Amniotic stem cell (primary cell): ENCODE data around the gene HKDC1.
"Not testable (repeated sequence)": the region's sequence is repeated elsewhere in the genome, so short reads cannot be mapped to it uniquely, and the experiment has no call there.

Experiments
- DNase-seq: peaks from one replicate; lab custom pipeline; 2025; lab: John Stamatoyannopoulos, UW

Gene HKDC1, protein sequence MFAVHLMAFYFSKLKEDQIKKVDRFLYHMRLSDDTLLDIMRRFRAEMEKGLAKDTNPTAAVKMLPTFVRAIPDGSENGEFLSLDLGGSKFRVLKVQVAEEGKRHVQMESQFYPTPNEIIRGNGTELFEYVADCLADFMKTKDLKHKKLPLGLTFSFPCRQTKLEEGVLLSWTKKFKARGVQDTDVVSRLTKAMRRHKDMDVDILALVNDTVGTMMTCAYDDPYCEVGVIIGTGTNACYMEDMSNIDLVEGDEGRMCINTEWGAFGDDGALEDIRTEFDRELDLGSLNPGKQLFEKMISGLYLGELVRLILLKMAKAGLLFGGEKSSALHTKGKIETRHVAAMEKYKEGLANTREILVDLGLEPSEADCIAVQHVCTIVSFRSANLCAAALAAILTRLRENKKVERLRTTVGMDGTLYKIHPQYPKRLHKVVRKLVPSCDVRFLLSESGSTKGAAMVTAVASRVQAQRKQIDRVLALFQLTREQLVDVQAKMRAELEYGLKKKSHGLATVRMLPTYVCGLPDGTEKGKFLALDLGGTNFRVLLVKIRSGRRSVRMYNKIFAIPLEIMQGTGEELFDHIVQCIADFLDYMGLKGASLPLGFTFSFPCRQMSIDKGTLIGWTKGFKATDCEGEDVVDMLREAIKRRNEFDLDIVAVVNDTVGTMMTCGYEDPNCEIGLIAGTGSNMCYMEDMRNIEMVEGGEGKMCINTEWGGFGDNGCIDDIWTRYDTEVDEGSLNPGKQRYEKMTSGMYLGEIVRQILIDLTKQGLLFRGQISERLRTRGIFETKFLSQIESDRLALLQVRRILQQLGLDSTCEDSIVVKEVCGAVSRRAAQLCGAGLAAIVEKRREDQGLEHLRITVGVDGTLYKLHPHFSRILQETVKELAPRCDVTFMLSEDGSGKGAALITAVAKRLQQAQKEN

DNA sequence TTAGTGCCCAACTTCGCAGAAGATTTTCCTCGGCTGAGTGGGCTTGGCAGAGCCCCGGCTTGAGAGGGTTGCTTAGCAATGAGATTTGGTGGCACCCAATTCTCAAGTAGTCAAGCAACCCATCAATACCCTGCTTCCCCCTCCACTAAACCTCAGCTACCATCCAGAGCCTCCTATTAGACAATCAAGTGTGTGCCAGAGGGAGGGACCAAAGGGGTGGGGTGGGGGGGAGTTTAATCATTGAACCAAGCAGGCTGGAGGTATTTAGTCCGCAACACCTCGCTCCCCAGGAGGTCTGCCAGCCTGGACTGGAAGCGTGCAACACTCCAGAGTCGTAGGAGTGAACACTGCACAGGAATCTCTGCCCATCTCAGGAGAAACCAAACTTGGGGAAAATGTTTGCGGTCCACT is at the start of gene HKDC1:
Gene HKDC1 (plus strand): TSS at position 292 of the 411 bp plus-strand sequence. CDS start 104 bp downstream, at position 396.
- no peak for DNase-seq

GRCh38 chr10:69172241-69172982 is 47.7 kb upstream of the HKDC1 start:
- DNase-seq, result no peak

- not testable (repeated sequence) for DNase-seq
These were observed 44.8 kb upstream of the HKDC1 start for GRCh38 chr10:69175326-69175725.

DNA sequence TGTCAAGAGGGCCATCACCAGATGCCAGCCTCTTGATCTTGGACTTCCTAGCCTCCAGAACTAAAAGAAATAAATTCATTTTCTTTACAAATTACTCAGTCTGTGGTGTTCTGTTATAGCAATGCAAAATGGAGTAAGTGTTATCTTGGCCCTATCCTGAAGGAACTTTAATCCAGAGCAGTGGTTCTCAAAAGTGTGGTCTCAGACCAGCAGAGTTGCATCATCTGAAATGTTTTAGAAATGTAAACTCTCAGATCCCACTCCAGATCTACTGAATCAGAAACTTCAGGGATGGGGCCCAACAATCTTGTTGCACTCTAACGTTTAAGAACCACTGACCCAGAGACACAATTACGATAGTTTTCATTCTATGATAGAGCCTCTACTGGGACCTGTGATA is 43.3 kb upstream of the HKDC1 start:
- no peak for DNase-seq

- no peak for DNase-seq
These were observed 40.9 kb upstream of the HKDC1 start for GRCh38 chr10:69179089-69179742.

GRCh38 chr10:69179743-69180524 is 40.2 kb upstream of the HKDC1 start, which contains the start of gene SUPV3L1:
Gene SUPV3L1 (plus strand): TSS chr10:69180234. CDS start chr10:69180292, 58 bp downstream.
- DNase-seq, result peak; percentile 95

- DNase-seq, result no peak
These were observed 39.5 kb upstream of the HKDC1 start for GRCh38 chr10:69180525-69181204.

DNA sequence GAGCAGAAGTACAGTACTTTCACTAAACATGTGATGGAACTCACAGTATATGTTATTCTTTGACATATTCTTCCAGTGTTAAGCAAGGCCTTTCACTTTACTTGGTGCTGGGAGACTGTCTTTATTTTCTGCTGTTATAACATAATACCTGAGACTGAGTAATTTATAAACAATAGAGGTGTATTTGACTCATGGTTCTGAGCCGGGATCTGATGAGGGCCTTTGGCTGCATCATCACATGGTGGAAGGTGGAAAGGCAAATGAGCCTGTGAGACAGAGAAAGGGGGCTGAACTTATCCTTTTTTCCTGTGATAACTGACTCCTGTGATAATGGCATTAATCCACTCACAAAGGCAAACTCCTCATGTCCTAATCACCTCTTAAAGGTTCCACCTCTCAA is 38.7 kb upstream of the HKDC1 start:
- no peak for DNase-seq

DNA sequence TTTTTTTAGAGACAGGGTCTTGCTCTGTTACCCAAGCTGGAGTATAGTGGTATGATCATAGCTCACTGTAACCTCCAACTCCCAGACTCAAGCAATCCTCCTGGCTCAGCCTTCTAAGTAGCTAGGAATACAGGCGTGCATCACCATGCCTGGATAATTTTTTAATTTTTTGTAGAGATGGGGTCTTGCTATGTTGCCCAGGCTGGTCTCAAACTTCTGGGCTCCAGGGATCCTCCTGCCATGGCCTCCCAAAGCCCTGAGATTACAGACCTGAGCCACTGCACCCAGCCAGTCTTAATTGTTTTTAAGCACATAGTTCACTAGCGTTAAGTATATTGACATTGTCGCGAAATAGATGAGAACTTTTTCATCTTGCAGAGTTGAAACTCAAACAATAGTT is 38.1 kb upstream of the HKDC1 start:
- DNase-seq, result no peak

GRCh38 chr10:69186524-69186923 is 33.6 kb upstream of the HKDC1 start:
- no peak for DNase-seq

- no peak for DNase-seq
These were observed 19.1 kb upstream of the HKDC1 start for GRCh38 chr10:69201045-69201444.

- DNase-seq, result no peak
These were observed 17.8 kb upstream of the HKDC1 start for GRCh38 chr10:69202332-69202731.

GRCh38 chr10:69208761-69209160 is 11.4 kb upstream of the HKDC1 start:
- no peak for DNase-seq

DNA sequence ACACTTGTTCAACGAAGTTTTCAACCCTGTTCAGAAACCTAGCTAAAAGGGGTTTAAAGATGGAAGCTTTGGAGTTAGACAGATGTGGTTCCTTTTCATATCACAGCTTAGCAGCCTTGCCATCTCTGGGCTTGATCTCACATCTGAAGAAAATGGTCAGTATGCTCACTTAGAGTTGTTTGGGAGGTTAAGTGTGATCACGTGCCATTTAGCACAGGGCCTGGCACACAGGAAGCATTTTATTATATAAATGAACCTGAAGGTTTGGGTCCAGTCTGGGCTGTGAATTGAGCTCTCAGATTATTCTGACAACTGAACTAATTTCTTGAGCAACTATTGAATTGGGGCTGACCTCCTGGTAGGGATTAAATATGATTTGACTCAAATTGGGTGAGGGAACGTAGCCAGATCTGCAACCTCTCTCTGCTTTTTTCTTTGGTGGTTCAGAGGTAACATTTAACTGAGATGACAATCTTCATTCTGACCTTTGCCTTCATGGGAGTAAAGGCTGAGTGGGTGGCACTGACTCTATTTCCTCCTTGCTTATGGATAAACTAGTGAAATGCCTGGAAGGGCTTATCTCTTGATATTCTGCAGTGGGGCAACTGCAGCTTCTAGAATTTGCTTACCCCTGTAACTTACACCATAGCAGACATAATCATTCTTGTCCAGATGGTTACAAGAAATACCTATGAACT is 10.2 kb upstream of the HKDC1 start:
- no peak for DNase-seq

GRCh38 chr10:69211104-69211503 is 9.0 kb upstream of the HKDC1 start:
- DNase-seq, result no peak

- DNase-seq, result no peak
These were observed 8.6 kb upstream of the HKDC1 start for GRCh38 chr10:69211524-69211923.

DNA sequence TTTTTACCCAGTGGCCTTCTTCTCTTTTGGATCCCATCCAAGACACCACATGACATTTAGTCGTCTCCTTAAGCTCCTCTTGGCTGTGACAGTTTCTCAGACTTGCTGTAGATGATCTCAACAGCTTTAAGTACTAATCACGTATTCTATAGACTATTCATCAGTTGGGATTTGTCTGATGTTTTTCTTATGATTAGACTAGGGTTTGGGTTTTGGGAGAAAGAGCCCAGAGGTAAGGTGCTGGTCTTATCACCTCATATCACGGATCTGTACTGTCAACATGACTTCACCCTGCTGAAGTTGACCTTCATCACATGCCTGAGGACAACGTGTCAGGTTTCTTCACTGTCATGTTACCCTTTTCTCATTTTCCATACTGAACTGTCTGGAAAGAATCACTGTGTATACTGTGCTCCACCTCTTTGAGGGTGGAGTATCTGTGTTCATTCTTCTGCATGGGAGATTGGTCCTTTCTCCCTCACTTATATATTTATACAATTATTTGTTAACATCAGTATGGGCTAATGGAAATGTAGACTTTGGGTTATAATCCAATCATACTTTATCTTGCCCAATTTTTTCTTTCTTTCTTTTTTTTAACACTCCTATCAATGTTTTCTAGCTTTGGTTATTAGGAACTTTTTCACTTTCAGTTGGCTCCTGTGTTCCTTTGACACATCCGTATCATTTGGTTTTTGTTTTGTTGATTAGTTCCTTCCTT is 6.4 kb upstream of the HKDC1 start:
- DNase-seq, result no peak

DNA sequence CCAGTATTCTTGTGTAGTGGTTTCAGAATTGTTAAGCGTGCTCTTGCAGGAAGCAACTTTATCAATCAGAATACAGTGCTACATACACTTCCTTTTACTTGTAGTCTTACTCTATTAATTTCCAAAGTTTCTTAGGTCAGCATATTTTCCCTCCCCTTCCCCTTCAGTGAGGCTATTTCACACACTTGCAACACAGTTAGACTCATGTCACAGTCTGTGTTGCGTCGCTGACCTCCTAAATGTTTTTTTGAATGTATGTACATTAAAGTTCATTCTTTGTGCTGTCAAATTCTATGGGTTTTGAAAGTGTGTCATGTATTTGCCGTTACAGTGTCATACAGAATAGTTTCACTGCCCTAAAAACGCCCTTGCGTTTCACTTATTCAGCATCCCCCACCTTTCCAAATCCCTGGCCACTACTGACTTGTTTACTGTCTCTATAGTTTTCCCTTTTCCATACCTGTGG is 5.4 kb upstream of the HKDC1 start:
- DNase-seq, result no peak
